ENCODE results near the gene NELFB. TPM values are rescaled to one million over a fixed set of nuclear protein-coding genes. Genes with fewer than 3 reads are reported as not detected.

The NELFB gene
- total RNA-seq, 4 donors from 2014 or later: 29.8 to 39.1 (median 32.4) TPM

DNA sequence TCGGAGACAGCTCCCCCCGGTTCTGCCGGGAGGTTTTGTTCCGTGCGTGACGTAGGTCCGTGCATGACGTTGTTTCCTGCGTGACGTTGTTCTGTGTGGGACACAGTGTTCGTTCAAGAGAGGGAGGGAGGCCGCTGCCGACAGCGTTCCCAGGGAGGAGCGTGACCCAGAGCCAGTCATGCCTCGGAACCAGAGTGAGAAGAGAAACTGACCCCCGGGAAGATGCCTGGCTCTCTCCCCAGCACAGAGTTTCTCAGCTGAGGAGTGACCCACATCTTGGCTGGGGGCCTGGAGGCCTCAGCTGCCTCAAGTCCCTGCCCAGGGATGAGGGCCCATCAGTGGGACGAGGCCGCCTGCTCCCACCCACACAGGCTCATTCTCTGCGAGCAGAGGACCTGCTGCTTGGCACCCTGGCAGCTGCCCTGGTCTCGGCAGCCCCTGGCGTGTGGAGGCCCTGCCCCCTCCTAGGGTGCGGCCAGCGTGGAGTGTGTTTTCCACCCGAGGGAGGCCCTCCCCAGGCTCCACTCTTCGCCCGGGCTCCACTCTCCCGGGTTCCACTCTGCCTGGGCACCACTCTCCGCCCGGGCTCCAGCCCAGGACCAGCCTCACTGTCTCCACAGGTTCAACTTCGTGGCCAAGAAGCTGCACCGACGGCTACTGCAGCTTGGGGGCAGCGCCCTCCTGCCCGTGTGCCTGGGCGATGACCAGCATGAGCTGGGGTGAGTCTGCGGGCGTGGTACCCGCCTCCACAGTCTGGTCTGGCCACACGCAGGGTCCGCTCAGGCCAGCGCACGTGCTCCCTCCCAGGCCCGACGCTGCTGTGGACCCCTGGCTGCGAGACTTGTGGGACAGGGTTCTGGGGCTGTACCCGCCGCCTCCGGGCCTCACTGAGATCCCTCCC, 41.7 kb upstream of the NELFB start:
- Histone ChIP-seq H3K9me3 (no peaks in the 10 kb centered on the region), H3K4me1 (peaks cover 0 to 2% of the 10 kb centered on the region in 2 donors), H3K27me3 (no peaks in the 10 kb centered on the region), H3K36me3 (no peaks in the 10 kb centered on the region), H3K27ac (no peak overlapping the region), H3K4me3 (replicated peaks in 1 of 3) (no peak overlapping the region)
- no peak for DNase-seq
- TF ChIP-seq, protein P1, sequence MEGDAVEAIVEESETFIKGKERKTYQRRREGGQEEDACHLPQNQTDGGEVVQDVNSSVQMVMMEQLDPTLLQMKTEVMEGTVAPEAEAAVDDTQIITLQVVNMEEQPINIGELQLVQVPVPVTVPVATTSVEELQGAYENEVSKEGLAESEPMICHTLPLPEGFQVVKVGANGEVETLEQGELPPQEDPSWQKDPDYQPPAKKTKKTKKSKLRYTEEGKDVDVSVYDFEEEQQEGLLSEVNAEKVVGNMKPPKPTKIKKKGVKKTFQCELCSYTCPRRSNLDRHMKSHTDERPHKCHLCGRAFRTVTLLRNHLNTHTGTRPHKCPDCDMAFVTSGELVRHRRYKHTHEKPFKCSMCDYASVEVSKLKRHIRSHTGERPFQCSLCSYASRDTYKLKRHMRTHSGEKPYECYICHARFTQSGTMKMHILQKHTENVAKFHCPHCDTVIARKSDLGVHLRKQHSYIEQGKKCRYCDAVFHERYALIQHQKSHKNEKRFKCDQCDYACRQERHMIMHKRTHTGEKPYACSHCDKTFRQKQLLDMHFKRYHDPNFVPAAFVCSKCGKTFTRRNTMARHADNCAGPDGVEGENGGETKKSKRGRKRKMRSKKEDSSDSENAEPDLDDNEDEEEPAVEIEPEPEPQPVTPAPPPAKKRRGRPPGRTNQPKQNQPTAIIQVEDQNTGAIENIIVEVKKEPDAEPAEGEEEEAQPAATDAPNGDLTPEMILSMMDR (IDR thresholded peaks at IDR 0.05): no peak
- TF ChIP-seq POLR2A (IDR thresholded peaks at IDR 0.05): no peak
- 90 to 92% methylated on average over 27 to 38 of the region's 49 CpGs for WGBS, 2 donors
- intact Hi-C loops (cut with DNase I): no loop called here

DNA sequence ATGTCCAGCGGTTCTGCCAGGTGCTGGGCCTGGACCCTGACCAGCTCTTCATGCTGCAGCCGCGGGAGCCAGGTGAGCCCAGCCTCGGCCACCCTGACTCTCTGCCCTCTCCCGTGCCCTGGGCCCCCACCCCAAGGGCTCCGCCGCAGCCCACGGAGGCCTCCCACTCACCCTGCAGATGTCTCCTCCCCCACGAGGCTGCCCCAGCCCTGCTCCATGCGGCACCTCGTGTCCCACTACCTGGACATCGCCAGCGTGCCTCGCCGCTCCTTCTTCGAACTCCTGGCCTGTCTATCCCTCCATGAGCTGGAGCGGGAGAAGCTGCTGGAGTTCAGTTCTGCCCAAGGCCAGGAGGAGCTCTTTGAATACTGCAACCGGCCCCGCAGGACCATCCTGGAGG, 40.5 kb upstream of the NELFB start:
- Histone ChIP-seq H3K9me3 (no peaks in the 10 kb centered on the region), H3K4me3 (replicated peaks in 1 of 3) (no peak overlapping the region), H3K27me3 (no peaks in the 10 kb centered on the region), H3K36me3 (no peaks in the 10 kb centered on the region), H3K27ac (no peak overlapping the region), H3K4me1 (peaks cover 0 to 2% of the 10 kb centered on the region in 2 donors)
- intact Hi-C loops (cut with DNase I): no loop called here
- WGBS, 2 donors: 95% methylated on average over 16 to 19 of the region's 19 CpGs
- no peak for DNase-seq
- TF ChIP-seq, protein P1 (IDR thresholded peaks at IDR 0.05): no peak
- TF ChIP-seq POLR2A (IDR thresholded peaks at IDR 0.05): no peak

GRCh38 chr9:137215196-137215986, 39.7 kb upstream of the NELFB start:
- WGBS, 2 donors: 90 to 95% methylated on average over 6 to 11 of the region's 22 CpGs
- intact Hi-C loops (cut with DNase I): no loop called here

GRCh38 chr9:137216188-137216965, 38.8 kb upstream of the NELFB start:
- Histone ChIP-seq H3K4me1 (peaks cover 0 to 4% of the 10 kb centered on the region in 2 donors), H3K36me3 (no peaks in the 10 kb centered on the region), H3K27ac (no peak overlapping the region), H3K27me3 (no peaks in the 10 kb centered on the region), H3K9me3 (no peaks in the 10 kb centered on the region), H3K4me3 (replicated peaks in 1 of 3) (no peak overlapping the region)
- DNase-seq: no peak
- TF ChIP-seq, protein P1 (IDR thresholded peaks at IDR 0.05): no peak
- no peak for TF ChIP-seq POLR2A (IDR thresholded peaks at IDR 0.05)
- 92 to 94% methylated on average over 12 to 23 of the region's 30 CpGs for WGBS, 2 donors
- intact Hi-C loops (cut with DNase I): no loop called here

More at GRCh38 chr9:137215196-137215986, 39.7 kb upstream of the NELFB start:
- no peak for DNase-seq
- no peak for TF ChIP-seq POLR2A (IDR thresholded peaks at IDR 0.05)
- TF ChIP-seq, protein P1 (IDR thresholded peaks at IDR 0.05): no peak
- Histone ChIP-seq H3K27me3 (no peaks in the 10 kb centered on the region), H3K4me3 (replicated peaks in 1 of 3) (no peak overlapping the region), H3K27ac (no peak overlapping the region), H3K36me3 (no peaks in the 10 kb centered on the region), H3K9me3 (no peaks in the 10 kb centered on the region), H3K4me1 (peaks cover 0 to 2% of the 10 kb centered on the region in 2 donors)

Data from thyroid gland (tissue), 4 donors.